Heart left ventricle (tissue), 16 donors: ENCODE results near the gene FOXP1. TPM values are rescaled to one million over a fixed set of nuclear protein-coding genes. Genes with fewer than 3 reads are reported as not detected.

ENCODE experiments used
- ATAC-seq, 4 donors: fragments of 200-7000 bp; cut with Tn5 transposase; one replicate each; pipeline ENCODE4 v1.9.1; 2020 to 2022; ENCODE audit warnings: moderate library complexity in 4 of 4, mild to moderate bottlenecking in 3 of 4, moderate number of reproducible peaks in 1 of 4
- DNase-seq, 5 donors: peaks; one replicate each; pipeline ENCODE4 v3.0.0-alpha.2; 2020
- H3K27ac ChIP-seq, 12 donors: fragments of 200-600 bp; sonication (generic) in 4 of 12; one replicate each; pipeline versions ENCODE4 v1.5.0 to v1.8.0; 2016 to 2022; ENCODE audit warnings: mild to moderate bottlenecking in 2 of 12
- H3K27me3 ChIP-seq, 9 donors: fragments of 200-600 bp; sonication (generic) in 2 of 9; one replicate each; pipeline versions ENCODE4 v1.5.1 to v1.8.0; 2016 to 2022; ENCODE audit warnings: mild to moderate bottlenecking in 3 of 9
- H3K36me3 ChIP-seq, 9 donors: fragments of 200-600 bp; sonication (generic) in 2 of 9; one replicate each; pipeline versions ENCODE4 v1.5.0 to v1.8.0; 2018 to 2022; ENCODE audit warnings: mild to moderate bottlenecking in 2 of 9
- H3K4me1 ChIP-seq, 12 donors: fragments of 200-600 bp; sonication (generic) in 4 of 12; one replicate each; pipeline versions ENCODE4 v1.5.0 to v1.8.0; 2016 to 2022; ENCODE audit warnings: mild to moderate bottlenecking in 3 of 12
- H3K4me3 ChIP-seq, 12 donors: fragments of 200-600 bp; sonication (generic) in 4 of 12; one replicate each; pipeline versions ENCODE4 v1.5.0 to v1.8.0; 2017 to 2022; ENCODE audit warnings: mild to moderate bottlenecking in 9 of 12, moderate library complexity in 4 of 12
- H3K9me3 ChIP-seq, 12 donors: fragments of 200-600 bp; sonication (generic) in 4 of 12; one replicate each; pipeline versions ENCODE4 v1.5.0 to v1.8.0; 2016 to 2022; ENCODE audit warnings: mild to moderate bottlenecking in 1 of 12
- POLR2A ChIP-seq, 2 donors: fragments of 450-650 bp; IDR thresholded peaks; one replicate each; pipeline ENCODE4 v1.6.1; 2017; ENCODE audit warnings: antibody characterized with exemption in 2 of 2, mild to moderate bottlenecking in 2 of 2, moderate library complexity in 2 of 2
- WGBS, 4 donors: extraction: QIAGEN DNeasy Blood & Tissue Kit in 2 of 4; methylation state at CpG; one replicate each; pipeline versions ENCODE4 v1.1.5 to v1.1.7; 2013 to 2018; 5-methylcytosine and 5-hydroxymethylcytosine counted together
- intact Hi-C, 10 donors: fragments of 100-400 bp; cut with DNase I; formaldehyde crosslinking; loops; one replicate each; pipeline versions ENCODE4 v1.11.1 to v1.14.2; 2022
- polyA plus RNA-seq, 2 donors: library from polyadenylated mRNA; stranded (reverse); fragments of 200-250 nt; gene quantifications; one replicate each; pipeline ENCODE4 v1.2.3, GENCODE V29; 2013
- total RNA-seq, 9 donors: library from RNA; depleted of rRNA in 2 of 9; stranded (reverse); fragments of >200 nt in 2 of 9; fragmentation: NEBNext Ultra II Directional in 3 of 9; extraction: Animal tissue kit (Norgen Biotek cat#: 25700) in 3 of 9; gene quantifications; one replicate each; pipeline versions ENCODE4 v1.1.0 to v1.2.4, GENCODE V29; 2016 to 2023
- TF ChIP-seq, protein P1 (sequence below), 12 donors: fragments of 200-600 bp; sonication (generic) in 4 of 12; IDR thresholded peaks; one replicate each; pipeline versions ENCODE4 v1.5.0 to v1.8.0; 2018 to 2022; ENCODE audit warnings: antibody characterized with exemption in 12 of 12, mild to moderate bottlenecking in 5 of 12
- donor health status: ischemic (EF 13 %, LVEDD 7.1; RV severe dilation, severe dysfunction).
- donor health status: healthy with polysubstance abuse.
- donor health status: DM: no; HTN: yes; CAD: no.
- donor health status: DM: no; HTN: no; CAD: no.
- donor health status: ischemic (EF 25% LVEDD 6.9; RV normal size, moderate dysfunction).
- donor health status: ischemic (EF 25% LVEDD 5.7; RV mildly dilated, moderate dysfunction).
- donor health status: healthy.
- donor health status: DM: yes; HTN: yes; CAD: no.
- donor health status: ischemic (EF 35%, LVEDD 5.7; RV mildly dilated, moderate dysfunction).
- donor health status: nonischemic (EF 11% LVEDD 7.7; RV severe dilation, severe dysfunction).
- donor health status: DM: yes; HTN: yes; CAD: no.
- donor health status: PGD.
- donor health status: ischemic (EF 29% LVEDD 5.4; RV normal size, mild dysfunction).
- donor health status: nonischemic (EF 23%, LVEDD 6.1; RV moderate dilation, normal function).

FOXP1 gene
- total and polyA plus RNA-seq, 11 donors: 14.9 to 67.8 (median 41.1) TPM

- 68 to 85% (median 75%) methylated on average over 2 to 3 of the region's 3 CpGs for WGBS, 4 donors
- DNase-seq: no peak
- TF ChIP-seq, protein P1, sequence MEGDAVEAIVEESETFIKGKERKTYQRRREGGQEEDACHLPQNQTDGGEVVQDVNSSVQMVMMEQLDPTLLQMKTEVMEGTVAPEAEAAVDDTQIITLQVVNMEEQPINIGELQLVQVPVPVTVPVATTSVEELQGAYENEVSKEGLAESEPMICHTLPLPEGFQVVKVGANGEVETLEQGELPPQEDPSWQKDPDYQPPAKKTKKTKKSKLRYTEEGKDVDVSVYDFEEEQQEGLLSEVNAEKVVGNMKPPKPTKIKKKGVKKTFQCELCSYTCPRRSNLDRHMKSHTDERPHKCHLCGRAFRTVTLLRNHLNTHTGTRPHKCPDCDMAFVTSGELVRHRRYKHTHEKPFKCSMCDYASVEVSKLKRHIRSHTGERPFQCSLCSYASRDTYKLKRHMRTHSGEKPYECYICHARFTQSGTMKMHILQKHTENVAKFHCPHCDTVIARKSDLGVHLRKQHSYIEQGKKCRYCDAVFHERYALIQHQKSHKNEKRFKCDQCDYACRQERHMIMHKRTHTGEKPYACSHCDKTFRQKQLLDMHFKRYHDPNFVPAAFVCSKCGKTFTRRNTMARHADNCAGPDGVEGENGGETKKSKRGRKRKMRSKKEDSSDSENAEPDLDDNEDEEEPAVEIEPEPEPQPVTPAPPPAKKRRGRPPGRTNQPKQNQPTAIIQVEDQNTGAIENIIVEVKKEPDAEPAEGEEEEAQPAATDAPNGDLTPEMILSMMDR (IDR thresholded peaks at IDR 0.05): no peak
- TF ChIP-seq POLR2A (IDR thresholded peaks at IDR 0.05): no peak
- intact Hi-C loops: no loop called here
- Histone ChIP-seq H3K9me3 (no peaks in the 10 kb centered on the region), H3K27ac (peak overlapping the region in 4 of 12 donors; percentile 40 to 76 (median 45)), H3K4me3 (no peak overlapping the region), H3K36me3 (no peaks in the 10 kb centered on the region), H3K27me3 (no peaks in the 10 kb centered on the region), H3K4me1 (peaks cover 0 to 41% (median 25%) of the 10 kb centered on the region in 12 donors)
- no peak for ATAC-seq
Observed at GRCh38 chr3:71498543-71498942, 85.0 kb downstream of the FOXP1 start.

DNA sequence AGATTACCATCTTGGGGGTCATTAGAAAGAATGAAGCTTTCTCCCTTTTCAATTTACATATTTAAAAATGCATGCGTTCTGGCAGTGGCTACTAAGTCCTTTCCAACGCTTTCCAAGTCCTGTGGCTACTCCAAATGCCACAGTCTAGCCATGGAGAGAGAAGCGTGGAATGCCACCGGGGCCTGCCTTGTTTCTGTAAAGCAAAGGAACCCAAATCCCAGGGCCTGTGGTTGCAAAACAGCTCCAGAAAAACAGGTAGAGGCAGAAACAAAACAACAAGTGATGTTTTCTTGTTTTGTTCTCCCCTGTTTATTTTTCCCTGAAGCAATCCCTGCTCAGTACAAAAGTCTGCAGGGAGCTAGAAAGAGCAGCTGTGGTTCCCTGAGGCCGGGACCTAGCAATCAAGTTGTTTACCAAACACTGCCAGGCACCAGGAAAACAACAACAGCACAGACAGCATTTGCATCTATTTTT is 85.5 kb downstream of the FOXP1 start:
- no peaks in the 10 kb centered on the region for H3K9me3 ChIP-seq
- H3K4me3 ChIP-seq: no peak overlapping the region
- peaks cover 0 to 4% (median 0%) of the 10 kb centered on the region in 9 donors for H3K36me3 ChIP-seq
- H3K4me1 ChIP-seq: peaks cover 0 to 41% (median 25%) of the 10 kb centered on the region in 12 donors
- TF ChIP-seq POLR2A (IDR thresholded peaks at IDR 0.05): no peak
- TF ChIP-seq, protein P1 (IDR thresholded peaks at IDR 0.05): no peak
- H3K27me3 ChIP-seq: no peaks in the 10 kb centered on the region
- no peak for ATAC-seq
- intact Hi-C loops: no loop called here
- 75 to 84% (median 83%) methylated on average over 5 of the region's 5 CpGs for WGBS, 4 donors
- H3K27ac ChIP-seq: peak overlapping the region in 10 of 12 donors; percentile 1 to 77 (median 40)
- DNase-seq: no peak

- H3K9me3 ChIP-seq: no peaks in the 10 kb centered on the region
- H3K4me3 ChIP-seq: no peak overlapping the region
- ATAC-seq (peak in 1 of 4 donors; percentile 29), DNase-seq (no peak)
- no peaks in the 10 kb centered on the region for H3K27me3 ChIP-seq
- peaks cover 0 to 41% (median 25%) of the 10 kb centered on the region in 12 donors for H3K4me1 ChIP-seq
- peaks cover 0 to 8% (median 2%) of the 10 kb centered on the region in 9 donors for H3K36me3 ChIP-seq
- H3K27ac ChIP-seq: peak overlapping the region in 8 of 12 donors; percentile 18 to 77 (median 44)
- TF ChIP-seq POLR2A (IDR thresholded peaks at IDR 0.05): no peak
- TF ChIP-seq, protein P1 (IDR thresholded peaks at IDR 0.05): no peak
- intact Hi-C loops: no loop called here
- 84 to 96% (median 86%) methylated on average over 1 of the region's 1 CpG for WGBS, 4 donors
Observed at GRCh38 chr3:71497367-71497897, 86.1 kb downstream of the FOXP1 start.

GRCh38 chr3:71495708-71496472 is 87.6 kb downstream of the FOXP1 start:
- intact Hi-C loops: no loop called here
- peaks cover 0 to 6% (median 0%) of the 10 kb centered on the region in 12 donors for H3K9me3 ChIP-seq
- H3K27me3 ChIP-seq: no peaks in the 10 kb centered on the region
- 76 to 83% (median 80%) methylated on average over 5 of the region's 5 CpGs for WGBS, 4 donors
- peak overlapping the region in 6 of 12 donors; percentile 4 to 33 (median 14) for H3K4me3 ChIP-seq
- peak overlapping the region in 9 of 12 donors; percentile 8 to 79 (median 52) for H3K27ac ChIP-seq
- TF ChIP-seq POLR2A (IDR thresholded peaks at IDR 0.05): no peak
- TF ChIP-seq, protein P1 (IDR thresholded peaks at IDR 0.05): no peak
- peaks cover 0 to 22% (median 4%) of the 10 kb centered on the region in 9 donors for H3K36me3 ChIP-seq
- DNase-seq (no peak), ATAC-seq (peak in 3 of 4 donors; percentile 26 to 74 (median 46))
- H3K4me1 ChIP-seq: peaks cover 0 to 45% (median 25%) of the 10 kb centered on the region in 12 donors
